GM23338 (cell line): ENCODE results near the gene FNDC1. TPM values are rescaled to one million over a fixed set of nuclear protein-coding genes. Genes with fewer than 3 reads are reported as not detected.

ENCODE experiments used
- ATAC-seq: fragments of 200-7000 bp; cut with Tn5 transposase; 3 replicates; pipeline ENCODE4 v1.9.1; 2020
- DNase-seq: peaks from one replicate; pipeline ENCODE4 v3.0.0-alpha.2; 2015; ENCODE audit warnings: low spot score
- H2AFZ ChIP-seq: fragments of 200-600 bp; sonication (generic); 2 replicates; pipeline ENCODE4 v1.8.0; 2016; ENCODE audit warnings: antibody characterized with exemption, mild to moderate bottlenecking, moderate library complexity
- H3F3A ChIP-seq: fragments of 200-600 bp; sonication (generic); replicated peaks from 2 replicates; pipeline ENCODE4 v1.8.0; 2017; ENCODE audit warnings: antibody characterized with exemption, mixed run types, low read depth
- H3K27ac ChIP-seq: fragments of 200-600 bp; sonication (generic); 2 replicates; pipeline ENCODE4 v1.6.1; 2016; ENCODE audit warnings: low read depth
- H3K27me3 ChIP-seq: fragments of 200-600 bp; sonication (generic); 2 replicates; pipeline ENCODE4 v1.8.0; 2016; ENCODE audit warnings: mild to moderate bottlenecking, mixed run types, moderate library complexity; ENCODE audit not compliant: insufficient read depth
- H3K36me3 ChIP-seq: fragments of 200-600 bp; sonication (generic); 2 replicates; pipeline ENCODE4 v1.8.0; 2016; ENCODE audit warnings: mild to moderate bottlenecking; ENCODE audit not compliant: insufficient read depth
- H3K4me1 ChIP-seq: fragments of 200-600 bp; sonication (generic); 2 replicates; pipeline ENCODE4 v1.8.0; 2016; ENCODE audit warnings: mild to moderate bottlenecking, moderate library complexity; ENCODE audit not compliant: insufficient read depth
- H3K4me2 ChIP-seq: fragments of 200-600 bp; sonication (generic); 2 replicates; pipeline ENCODE4 v1.7.1; 2017; ENCODE audit warnings: mixed run types
- H3K4me3 ChIP-seq: fragments of 200-600 bp; sonication (generic); 2 replicates; pipeline ENCODE4 v1.6.1; 2016; ENCODE audit warnings: mixed run types
- H3K79me2 ChIP-seq: fragments of 200-600 bp; sonication (generic); replicated peaks from 2 replicates; pipeline ENCODE4 v1.8.0; 2017; ENCODE audit warnings: mild to moderate bottlenecking; ENCODE audit not compliant: insufficient read depth
- H3K9me2 ChIP-seq: fragments of 200-600 bp; sonication (generic); 2 replicates; pipeline ENCODE4 v1.8.0; 2017; ENCODE audit not compliant: insufficient read depth
- H4K20me1 ChIP-seq: fragments of 200-600 bp; sonication (generic); replicated peaks from 2 replicates; pipeline ENCODE4 v1.8.0; 2017; ENCODE audit warnings: mild to moderate bottlenecking; ENCODE audit not compliant: insufficient read depth
- H3K27ac Mint-ChIP-seq: 2 replicates; pipeline ENCODE4 v1.8.0; 2020; ENCODE audit warnings: inconsistent platforms, mild to moderate bottlenecking, moderate library complexity, mixed read lengths
- H3K27me3 Mint-ChIP-seq: 3 replicates; pipeline ENCODE4 v1.8.0; 2022; ENCODE audit warnings: low read depth, mild to moderate bottlenecking, moderate library complexity, mixed read lengths, inconsistent platforms; ENCODE audit not compliant: insufficient read depth, poor library complexity
- H3K36me3 Mint-ChIP-seq: 3 replicates; pipeline ENCODE4 v1.8.0; 2021; ENCODE audit warnings: low read depth, mild to moderate bottlenecking, inconsistent platforms, moderate library complexity, mixed read lengths
- H3K4me1 Mint-ChIP-seq: 3 replicates; pipeline ENCODE4 v1.8.0; 2020; ENCODE audit warnings: mild to moderate bottlenecking, inconsistent platforms, mixed read lengths
- H3K4me3 Mint-ChIP-seq: 3 replicates; pipeline ENCODE4 v1.8.0; 2021; ENCODE audit warnings: moderate library complexity, mild to moderate bottlenecking, inconsistent platforms, mixed read lengths
- H3K9me3 Mint-ChIP-seq: 3 replicates; pipeline ENCODE4 v1.8.0; 2020; ENCODE audit warnings: moderate library complexity, mild to moderate bottlenecking, inconsistent platforms, mixed read lengths
- CREB1 ChIP-seq: fragments of 250-450 bp; sonication (Bioruptor Pico); IDR thresholded peaks from 2 replicates; pipeline ENCODE4 v1.5.0; 2020; ENCODE audit warnings: low read depth, mild to moderate bottlenecking, moderate library complexity
- CTCF ChIP-seq, 2 experiments: fragments of 200-600 bp in 1 of 2; sonication (generic) in 1 of 2; conservative IDR thresholded peaks; 2 replicates each; pipeline versions ENCODE4 v1.5.1 to v1.6.1; 2016 to 2017; ENCODE audit warnings: antibody characterized with exemption in 2 of 2, low read depth in 2 of 2, mild to moderate bottlenecking in 2 of 2, moderate library complexity in 1 of 2
- EZH2phosphoT487 ChIP-seq: fragments of 200-600 bp; sonication (generic); IDR thresholded peaks from one replicate; pipeline ENCODE4 v1.8.1; 2018; ENCODE audit warnings: antibody characterized with exemption; ENCODE audit not compliant: unreplicated experiment
- NANOG ChIP-seq: IDR thresholded peaks from 2 replicates; pipeline ENCODE4 v1.6.1; 2016; ENCODE audit warnings: antibody characterized with exemption, borderline replicate concordance
- POLR2AphosphoS5 ChIP-seq: IDR thresholded peaks from 2 replicates; pipeline ENCODE4 v1.6.1; 2016; ENCODE audit warnings: antibody characterized with exemption, low read depth
- STAT1 ChIP-seq: IDR thresholded peaks from one replicate; pipeline ENCODE4 v1.6.1; 2016; ENCODE audit warnings: antibody characterized with exemption; ENCODE audit not compliant: unreplicated experiment
- ZNF114 ChIP-seq: fragments of 250-450 bp; sonication (Bioruptor Pico); IDR thresholded peaks from 2 replicates; pipeline ENCODE4 v1.5.0; 2020; ENCODE audit warnings: mild to moderate bottlenecking, moderate library complexity
- ZNF331 ChIP-seq: fragments of 250-450 bp; sonication (Bioruptor Pico); IDR thresholded peaks from 2 replicates; pipeline ENCODE4 v1.5.0; 2020; ENCODE audit warnings: low read depth, mild to moderate bottlenecking, moderate library complexity
- polyA plus RNA-seq: library from polyadenylated mRNA; unstranded; fragments of >200 nt; fragmentation: Nextera tagmentation; extraction: Ambion mirVana; gene quantifications from 2 replicates; pipeline ENCODE4 v1.2.1, GENCODE V29; 2016
- total RNA-seq: library from RNA; depleted of rRNA; stranded (reverse); fragments of >200 nt; shearing (Covaris generic); gene quantifications from 2 replicates; pipeline ENCODE4 v1.2.3, GENCODE V29; 2014
- TF ChIP-seq, protein P1 (sequence below): IDR thresholded peaks from one replicate; pipeline ENCODE4 v1.6.1; 2018; ENCODE audit warnings: antibody characterized with exemption; ENCODE audit not compliant: unreplicated experiment

Gene FNDC1
- total and polyA plus RNA-seq, 2 experiments from 2014 or later = 0.38 to 0.57 TPM

DNA sequence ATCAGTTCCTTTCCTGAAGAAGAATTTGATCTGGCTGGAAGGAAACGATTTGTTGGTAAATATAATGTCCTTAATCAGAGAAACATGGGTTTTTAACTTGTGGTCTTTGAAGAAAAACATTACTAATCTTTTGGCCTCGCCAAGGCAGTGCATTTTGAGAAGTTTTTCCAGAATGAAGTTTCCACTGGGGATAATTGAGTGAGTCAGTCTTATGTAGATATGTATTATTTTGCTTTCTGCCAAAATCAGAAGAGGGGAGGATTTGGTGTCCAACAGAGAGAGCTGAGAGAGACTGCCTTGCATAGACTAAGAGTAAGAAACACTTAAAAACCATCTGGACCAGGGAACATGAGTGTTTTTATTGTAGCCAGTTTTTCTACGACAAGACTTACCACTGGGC is 79.9 kb downstream of the FNDC1 start:
- TF ChIP-seq ZNF114 (CRISPR knock-in tag) (no peak), EZH2phosphoT487 (no peak), CREB1 (CRISPR knock-in tag) (no peak), ZNF331 (CRISPR knock-in tag) (no peak), STAT1 (no peak), NANOG (no peak)
- no peaks in the 10 kb centered on the region for H3K9me3 Mint-ChIP-seq

GRCh38 chr6:159249752-159250151 is 80.6 kb downstream of the FNDC1 start:
- Histone ChIP-seq H3K4me3 (no peak overlapping the region), H3K79me2 (no peaks in the 10 kb centered on the region), H3K4me2 (no peak overlapping the region), H3K9me2 (peaks cover 14% of the 10 kb centered on the region; the same call in 1 of the 2 replicates), H3K4me1 (no peaks in the 10 kb centered on the region), H3K36me3 (no peaks in the 10 kb centered on the region), H3F3A (no peaks in the 10 kb centered on the region), H3K27me3 (no peaks in the 10 kb centered on the region), H3K27ac (no peak overlapping the region), H4K20me1 (no peaks in the 10 kb centered on the region), H2AFZ (no peak overlapping the region)
- TF ChIP-seq NANOG (no peak), EZH2phosphoT487 (no peak), POLR2AphosphoS5 (no peak), CTCF (conservative IDR thresholded peaks at IDR 0.05; ENCODE audit: low read depth in 2 of 2) (no peak)
- TF ChIP-seq, protein P1, sequence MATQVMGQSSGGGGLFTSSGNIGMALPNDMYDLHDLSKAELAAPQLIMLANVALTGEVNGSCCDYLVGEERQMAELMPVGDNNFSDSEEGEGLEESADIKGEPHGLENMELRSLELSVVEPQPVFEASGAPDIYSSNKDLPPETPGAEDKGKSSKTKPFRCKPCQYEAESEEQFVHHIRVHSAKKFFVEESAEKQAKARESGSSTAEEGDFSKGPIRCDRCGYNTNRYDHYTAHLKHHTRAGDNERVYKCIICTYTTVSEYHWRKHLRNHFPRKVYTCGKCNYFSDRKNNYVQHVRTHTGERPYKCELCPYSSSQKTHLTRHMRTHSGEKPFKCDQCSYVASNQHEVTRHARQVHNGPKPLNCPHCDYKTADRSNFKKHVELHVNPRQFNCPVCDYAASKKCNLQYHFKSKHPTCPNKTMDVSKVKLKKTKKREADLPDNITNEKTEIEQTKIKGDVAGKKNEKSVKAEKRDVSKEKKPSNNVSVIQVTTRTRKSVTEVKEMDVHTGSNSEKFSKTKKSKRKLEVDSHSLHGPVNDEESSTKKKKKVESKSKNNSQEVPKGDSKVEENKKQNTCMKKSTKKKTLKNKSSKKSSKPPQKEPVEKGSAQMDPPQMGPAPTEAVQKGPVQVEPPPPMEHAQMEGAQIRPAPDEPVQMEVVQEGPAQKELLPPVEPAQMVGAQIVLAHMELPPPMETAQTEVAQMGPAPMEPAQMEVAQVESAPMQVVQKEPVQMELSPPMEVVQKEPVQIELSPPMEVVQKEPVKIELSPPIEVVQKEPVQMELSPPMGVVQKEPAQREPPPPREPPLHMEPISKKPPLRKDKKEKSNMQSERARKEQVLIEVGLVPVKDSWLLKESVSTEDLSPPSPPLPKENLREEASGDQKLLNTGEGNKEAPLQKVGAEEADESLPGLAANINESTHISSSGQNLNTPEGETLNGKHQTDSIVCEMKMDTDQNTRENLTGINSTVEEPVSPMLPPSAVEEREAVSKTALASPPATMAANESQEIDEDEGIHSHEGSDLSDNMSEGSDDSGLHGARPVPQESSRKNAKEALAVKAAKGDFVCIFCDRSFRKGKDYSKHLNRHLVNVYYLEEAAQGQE = no peak
- Mint-ChIP-seq H3K27ac (no peak overlapping the region), H3K36me3 (no peaks in the 10 kb centered on the region), H3K27me3 (no peaks in the 10 kb centered on the region), H3K9me3 (no peaks in the 10 kb centered on the region), H3K4me3 (no peak overlapping the region), H3K4me1 (peaks cover 3% of the 10 kb centered on the region; the same call in 2 of the 3 replicates)
- DNase-seq (no peak), ATAC-seq (no peak)

More for the DNA sequence above, 79.9 kb downstream of the FNDC1 start:
- Histone ChIP-seq H3K4me3 (no peak overlapping the region), H3K4me1 (no peaks in the 10 kb centered on the region), H3K27ac (no peak overlapping the region), H3F3A (no peaks in the 10 kb centered on the region), H3K9me2 (peaks cover 12% of the 10 kb centered on the region; the same call in 1 of the 2 replicates), H4K20me1 (no peaks in the 10 kb centered on the region), H3K36me3 (no peaks in the 10 kb centered on the region), H3K4me2 (no peak overlapping the region), H3K79me2 (no peaks in the 10 kb centered on the region), H2AFZ (no peak overlapping the region), H3K27me3 (no peaks in the 10 kb centered on the region)
- Mint-ChIP-seq H3K4me3 (no peak overlapping the region), H3K27ac (no peak overlapping the region), H3K4me1 (peaks cover 3% of the 10 kb centered on the region; the same call in 2 of the 3 replicates), H3K36me3 (no peaks in the 10 kb centered on the region), H3K27me3 (no peaks in the 10 kb centered on the region)
- no peak for DNase-seq
- ATAC-seq = no peak
